ENCODE measurements around the gene NEU1.
"Not testable (repeated sequence)": the region's sequence is repeated elsewhere in the genome, so short reads cannot be mapped to it uniquely, and the experiment has no call there.

The NEU1 gene

GRCh38 chr6:31821301-31822035 lies 41.2 kb downstream of the NEU1 start:
- Histone ChIP-seq H3K9ac (ENCODE audit: low read depth in 1 of 2, low read length in 2 of 2) (peak overlapping the region; percentile 77 to 82), H3K4me3 (ENCODE audit: low read length in 2 of 2) (peak overlapping the region; percentile 59 to 87), H3K9me3 (ENCODE audit: control insufficient read depth in 2 of 2, low read length in 2 of 2) (no peaks in the 10 kb centered on the region), H3K4me1 (ENCODE audit: control insufficient read depth in 2 of 2, insufficient read depth in 2 of 2, low read length in 2 of 2) (peaks cover 43 to 52% of the 10 kb centered on the region in 2 donors), H3K27ac (ENCODE audit: low read depth in 2 of 2, low read length in 2 of 2) (peak overlapping the region; percentile 98), H3K27me3 (ENCODE audit: control insufficient read depth in 2 of 2, insufficient read depth in 2 of 2, low read length in 2 of 2) (no peaks in the 10 kb centered on the region), H3K36me3 (ENCODE audit: control insufficient read depth in 2 of 2, insufficient read depth in 2 of 2, low read length in 2 of 2) (no peaks in the 10 kb centered on the region)

GRCh38 chr6:31820399-31820798 lies 42.2 kb downstream of the NEU1 start:
- H3K4me1 ChIP-seq (ENCODE audit: control insufficient read depth in 2 of 2, insufficient read depth in 2 of 2, low read length in 2 of 2), result peaks cover 35 to 47% of the 10 kb centered on the region in 2 donors
- not testable (repeated sequence) for H3K36me3 ChIP-seq (ENCODE audit: control insufficient read depth in 2 of 2, insufficient read depth in 2 of 2, low read length in 2 of 2); H3K9me3 ChIP-seq (ENCODE audit: control insufficient read depth in 2 of 2, low read length in 2 of 2); H3K27me3 ChIP-seq (ENCODE audit: control insufficient read depth in 2 of 2, insufficient read depth in 2 of 2, low read length in 2 of 2); H3K4me3 ChIP-seq (ENCODE audit: low read length in 2 of 2)
- H3K27ac ChIP-seq (ENCODE audit: low read depth in 2 of 2, low read length in 2 of 2), result peak overlapping the region; percentile 98
- H3K9ac ChIP-seq (ENCODE audit: low read depth in 1 of 2, low read length in 2 of 2), result peak overlapping the region in 1 of 2 donors; percentile 77

DNA sequence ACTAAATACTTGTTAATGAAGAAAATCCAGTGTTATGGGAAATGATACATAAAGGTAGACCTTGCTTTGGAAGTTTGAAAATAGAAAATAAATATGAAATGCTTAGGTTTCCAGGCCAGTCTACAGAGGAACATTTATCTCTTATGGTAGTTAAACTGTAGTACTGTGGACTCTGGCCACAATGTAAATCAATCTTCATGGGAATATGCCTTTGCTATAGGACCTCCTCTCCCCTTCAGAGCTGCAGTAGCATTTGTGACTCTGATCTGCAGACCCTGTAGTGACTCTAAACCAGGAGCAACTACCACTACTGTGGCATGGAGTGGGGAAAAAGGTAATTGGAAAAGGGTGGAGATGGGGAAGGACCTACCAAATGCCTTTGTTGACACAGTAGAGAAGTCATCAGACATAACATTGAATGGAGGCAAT lies 42.7 kb downstream of the NEU1 start:
- H3K27me3 ChIP-seq (ENCODE audit: control insufficient read depth in 2 of 2, insufficient read depth in 2 of 2, low read length in 2 of 2), result no peaks in the 10 kb centered on the region
- H3K36me3 ChIP-seq (ENCODE audit: control insufficient read depth in 2 of 2, insufficient read depth in 2 of 2, low read length in 2 of 2), result no peaks in the 10 kb centered on the region
- H3K9ac ChIP-seq (ENCODE audit: low read depth in 1 of 2, low read length in 2 of 2), result peak overlapping the region in 1 of 2 donors; percentile 1
- H3K4me1 ChIP-seq (ENCODE audit: control insufficient read depth in 2 of 2, insufficient read depth in 2 of 2, low read length in 2 of 2), result peaks cover 31 to 47% of the 10 kb centered on the region in 2 donors
- H3K9me3 ChIP-seq (ENCODE audit: control insufficient read depth in 2 of 2, low read length in 2 of 2), result no peaks in the 10 kb centered on the region
- H3K4me3 ChIP-seq (ENCODE audit: low read length in 2 of 2), result no peak overlapping the region
- H3K27ac ChIP-seq (ENCODE audit: low read depth in 2 of 2, low read length in 2 of 2), result peak overlapping the region; percentile 73 to 77

GRCh38 chr6:31817929-31818511 lies 44.6 kb downstream of the NEU1 start:
- H3K27me3 ChIP-seq (ENCODE audit: control insufficient read depth in 2 of 2, insufficient read depth in 2 of 2, low read length in 2 of 2); H3K36me3 ChIP-seq (ENCODE audit: control insufficient read depth in 2 of 2, insufficient read depth in 2 of 2, low read length in 2 of 2); H3K9me3 ChIP-seq (ENCODE audit: control insufficient read depth in 2 of 2, low read length in 2 of 2): not testable (repeated sequence)
- Histone ChIP-seq H3K9ac (ENCODE audit: low read depth in 1 of 2, low read length in 2 of 2) (peak overlapping the region; percentile 44 to 69), H3K4me3 (ENCODE audit: low read length in 2 of 2) (peak overlapping the region; percentile 57 to 76), H3K27ac (ENCODE audit: low read depth in 2 of 2, low read length in 2 of 2) (peak overlapping the region in 1 of 2 donors; percentile 67), H3K4me1 (ENCODE audit: control insufficient read depth in 2 of 2, insufficient read depth in 2 of 2, low read length in 2 of 2) (peaks cover 34 to 49% of the 10 kb centered on the region in 2 donors)

DNA sequence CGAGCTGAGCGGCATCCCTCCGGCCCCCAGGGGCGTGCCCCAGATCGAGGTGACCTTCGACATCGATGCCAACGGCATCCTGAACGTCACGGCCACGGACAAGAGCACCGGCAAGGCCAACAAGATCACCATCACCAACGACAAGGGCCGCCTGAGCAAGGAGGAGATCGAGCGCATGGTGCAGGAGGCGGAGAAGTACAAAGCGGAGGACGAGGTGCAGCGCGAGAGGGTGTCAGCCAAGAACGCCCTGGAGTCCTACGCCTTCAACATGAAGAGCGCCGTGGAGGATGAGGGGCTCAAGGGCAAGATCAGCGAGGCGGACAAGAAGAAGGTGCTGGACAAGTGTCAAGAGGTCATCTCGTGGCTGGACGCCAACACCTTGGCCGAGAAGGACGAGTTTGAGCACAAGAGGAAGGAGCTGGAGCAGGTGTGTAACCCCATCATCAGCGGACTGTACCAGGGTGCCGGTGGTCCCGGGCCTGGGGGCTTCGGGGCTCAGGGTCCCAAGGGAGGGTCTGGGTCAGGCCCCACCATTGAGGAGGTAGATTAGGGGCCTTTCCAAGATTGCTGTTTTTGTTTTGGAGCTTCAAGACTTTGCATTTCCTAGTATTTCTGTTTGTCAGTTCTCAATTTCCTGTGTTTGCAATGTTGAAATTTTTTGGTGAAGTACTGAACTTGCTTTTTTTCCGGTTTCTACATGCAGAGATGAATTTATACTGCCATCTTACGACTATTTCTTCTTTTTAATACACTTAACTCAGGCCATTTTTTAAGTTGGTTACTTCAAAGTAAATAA lies 45.3 kb downstream of the NEU1 start:
- peaks cover 28 to 42% of the 10 kb centered on the region in 2 donors for H3K4me1 ChIP-seq (ENCODE audit: control insufficient read depth in 2 of 2, insufficient read depth in 2 of 2, low read length in 2 of 2)
- H3K27me3 ChIP-seq (ENCODE audit: control insufficient read depth in 2 of 2, insufficient read depth in 2 of 2, low read length in 2 of 2); H3K36me3 ChIP-seq (ENCODE audit: control insufficient read depth in 2 of 2, insufficient read depth in 2 of 2, low read length in 2 of 2); H3K9me3 ChIP-seq (ENCODE audit: control insufficient read depth in 2 of 2, low read length in 2 of 2): not testable (repeated sequence)
- peak overlapping the region; percentile 39 to 67 for H3K27ac ChIP-seq (ENCODE audit: low read depth in 2 of 2, low read length in 2 of 2)
- peak overlapping the region; percentile 57 to 76 for H3K4me3 ChIP-seq (ENCODE audit: low read length in 2 of 2)
- H3K9ac ChIP-seq (ENCODE audit: low read depth in 1 of 2, low read length in 2 of 2), result peak overlapping the region; percentile 38 to 69

DNA sequence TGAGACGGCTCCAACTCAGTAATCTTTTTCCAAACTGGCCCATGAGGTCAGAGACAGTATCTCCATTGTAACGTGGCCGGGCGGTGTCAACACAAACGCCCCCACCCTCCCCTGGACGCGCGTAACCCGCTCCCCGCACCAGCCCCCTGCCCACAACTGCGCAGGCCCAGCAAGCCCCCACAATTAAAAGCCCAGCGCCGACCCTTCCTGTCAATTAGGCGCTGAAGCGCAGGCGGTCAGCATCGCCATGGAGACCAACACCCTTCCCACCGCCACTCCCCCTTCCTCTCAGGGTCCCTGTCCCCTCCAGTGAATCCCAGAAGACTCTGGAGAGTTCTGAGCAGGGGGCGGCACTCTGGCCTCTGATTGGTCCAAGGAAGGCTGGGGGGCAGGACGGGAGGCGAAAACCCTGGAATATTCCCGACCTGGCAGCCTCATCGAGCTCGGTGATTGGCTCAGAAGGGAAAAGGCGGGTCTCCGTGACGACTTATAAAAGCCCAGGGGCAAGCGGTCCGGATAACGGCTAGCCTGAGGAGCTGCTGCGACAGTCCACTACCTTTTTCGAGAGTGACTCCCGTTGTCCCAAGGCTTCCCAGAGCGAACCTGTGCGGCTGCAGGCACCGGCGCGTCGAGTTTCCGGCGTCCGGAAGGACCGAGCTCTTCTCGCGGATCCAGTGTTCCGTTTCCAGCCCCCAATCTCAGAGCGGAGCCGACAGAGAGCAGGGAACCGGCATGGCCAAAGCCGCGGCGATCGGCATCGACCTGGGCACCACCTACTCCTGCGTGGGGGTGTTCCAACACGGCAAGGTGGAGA lies 47.4 kb downstream of the NEU1 start, which contains the start of the genes HSPA1A and HSPA1L:
TSS of gene HSPA1A (plus strand) at position 519 of the 814 bp plus-strand sequence. CDS start at position 733, 214 bp downstream.
TSS of gene HSPA1L (minus strand) at position 259 of the 814 bp plus-strand sequence. CDS start 3,311 bp downstream, outside the sequence.
- Histone ChIP-seq H3K27ac (ENCODE audit: low read depth in 2 of 2, low read length in 2 of 2) (peak within 1 kb of the TSS; percentile 97 to 99), H3K36me3 (ENCODE audit: control insufficient read depth in 2 of 2, insufficient read depth in 2 of 2, low read length in 2 of 2) (peaks cover 0 to 2% of the 10 kb centered on the region in 2 donors), H3K4me3 (ENCODE audit: low read length in 2 of 2) (peak within 1 kb of the TSS; percentile 76 to 84), H3K27me3 (ENCODE audit: control insufficient read depth in 2 of 2, insufficient read depth in 2 of 2, low read length in 2 of 2) (no peaks in the 10 kb centered on the region), H3K4me1 (ENCODE audit: control insufficient read depth in 2 of 2, insufficient read depth in 2 of 2, low read length in 2 of 2) (peaks cover 19 to 29% of the 10 kb centered on the region in 2 donors), H3K9me3 (ENCODE audit: control insufficient read depth in 2 of 2, low read length in 2 of 2) (no peaks in the 10 kb centered on the region), H3K9ac (ENCODE audit: low read depth in 1 of 2, low read length in 2 of 2) (peak within 1 kb of the TSS; percentile 80 to 83)

DNA sequence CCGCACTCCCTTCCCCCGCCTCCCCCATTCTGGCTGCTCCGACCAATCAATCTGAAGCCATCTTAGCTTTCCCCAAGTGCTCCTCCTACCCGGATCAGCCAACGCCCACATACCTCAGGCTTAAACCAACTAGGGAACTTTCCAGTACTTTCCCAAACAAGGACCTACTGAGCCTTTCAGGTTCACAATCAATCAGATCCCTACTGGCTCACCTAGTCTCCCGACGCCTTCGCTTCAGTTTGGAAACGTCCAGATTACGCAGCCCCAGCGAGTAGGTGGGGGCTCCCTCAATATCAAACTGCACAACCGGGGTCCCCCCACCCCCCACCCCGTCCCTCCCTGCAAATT lies 48.0 kb downstream of the NEU1 start:
- peak overlapping the region; percentile 80 to 83 for H3K9ac ChIP-seq (ENCODE audit: low read depth in 1 of 2, low read length in 2 of 2)
- H3K4me1 ChIP-seq (ENCODE audit: control insufficient read depth in 2 of 2, insufficient read depth in 2 of 2, low read length in 2 of 2), result peaks cover 13 to 23% of the 10 kb centered on the region in 2 donors
- H3K4me3 ChIP-seq (ENCODE audit: low read length in 2 of 2), result peak overlapping the region; percentile 76 to 84
- peak overlapping the region; percentile 97 to 99 for H3K27ac ChIP-seq (ENCODE audit: low read depth in 2 of 2, low read length in 2 of 2)
- no peaks in the 10 kb centered on the region for H3K9me3 ChIP-seq (ENCODE audit: control insufficient read depth in 2 of 2, low read length in 2 of 2)
- H3K27me3 ChIP-seq (ENCODE audit: control insufficient read depth in 2 of 2, insufficient read depth in 2 of 2, low read length in 2 of 2), result no peaks in the 10 kb centered on the region
- peaks cover 0 to 2% of the 10 kb centered on the region in 2 donors for H3K36me3 ChIP-seq (ENCODE audit: control insufficient read depth in 2 of 2, insufficient read depth in 2 of 2, low read length in 2 of 2)

- Histone ChIP-seq H3K4me1 (ENCODE audit: control insufficient read depth in 2 of 2, insufficient read depth in 2 of 2, low read length in 2 of 2) (peaks cover 7 to 16% of the 10 kb centered on the region in 2 donors), H3K9ac (ENCODE audit: low read depth in 1 of 2, low read length in 2 of 2) (peak overlapping the region; percentile 63 to 78), H3K36me3 (ENCODE audit: control insufficient read depth in 2 of 2, insufficient read depth in 2 of 2, low read length in 2 of 2) (peaks cover 0 to 2% of the 10 kb centered on the region in 2 donors), H3K27ac (ENCODE audit: low read depth in 2 of 2, low read length in 2 of 2) (peak overlapping the region; percentile 94 to 97), H3K9me3 (ENCODE audit: control insufficient read depth in 2 of 2, low read length in 2 of 2) (no peaks in the 10 kb centered on the region), H3K4me3 (ENCODE audit: low read length in 2 of 2) (peak overlapping the region; percentile 58 to 76), H3K27me3 (ENCODE audit: control insufficient read depth in 2 of 2, insufficient read depth in 2 of 2, low read length in 2 of 2) (no peaks in the 10 kb centered on the region)
Observed at GRCh38 chr6:31813465-31813849, 49.2 kb downstream of the NEU1 start.

- peaks cover 0 to 2% of the 10 kb centered on the region in 2 donors for H3K36me3 ChIP-seq (ENCODE audit: control insufficient read depth in 2 of 2, insufficient read depth in 2 of 2, low read length in 2 of 2)
- H3K9me3 ChIP-seq (ENCODE audit: control insufficient read depth in 2 of 2, low read length in 2 of 2), result no peaks in the 10 kb centered on the region
- H3K4me1 ChIP-seq (ENCODE audit: control insufficient read depth in 2 of 2, insufficient read depth in 2 of 2, low read length in 2 of 2), result peaks cover 4 to 12% of the 10 kb centered on the region in 2 donors
- H3K4me3 ChIP-seq (ENCODE audit: low read length in 2 of 2), result no peak overlapping the region
- no peak overlapping the region for H3K9ac ChIP-seq (ENCODE audit: low read depth in 1 of 2, low read length in 2 of 2)
- H3K27me3 ChIP-seq (ENCODE audit: control insufficient read depth in 2 of 2, insufficient read depth in 2 of 2, low read length in 2 of 2), result no peaks in the 10 kb centered on the region
- H3K27ac ChIP-seq (ENCODE audit: low read depth in 2 of 2, low read length in 2 of 2), result no peak overlapping the region
Observed at GRCh38 chr6:31811645-31812044, 51.0 kb downstream of the NEU1 start.

Measured in mucosa of rectum (tissue), 2 donors.